Epithelial cell of esophagus (primary cell): Measurements from ENCODE around the gene SORCS2.
A peak's percentile ranks its signal among the peaks of the same experiment; 100 is the strongest.

Source experiments
- DNase-seq: peaks from one replicate; pipeline ENCODE4 v3.0.0; 2010; ENCODE audit warnings: low read depth
- H3K4me3 ChIP-seq: 2 replicates; pipeline ENCODE4 v1.5.1; 2011; ENCODE audit warnings: mild to moderate bottlenecking, low read length, control low read depth
- CTCF ChIP-seq: IDR thresholded peaks from 2 replicates; pipeline ENCODE4 v1.5.1; 2011; ENCODE audit warnings: low read depth, mild to moderate bottlenecking, low read length, control low read depth, inconsistent platforms; ENCODE audit not compliant: insufficient read depth; ENCODE audit errors: missing control alignments

Gene SORCS2

GRCh38 chr4:7554905-7555304, 362.6 kb downstream of the SORCS2 start:
- TF ChIP-seq CTCF = no peak
- DNase-seq = no peak
- no peak overlapping the region for H3K4me3 ChIP-seq

- H3K4me3 ChIP-seq = no peak overlapping the region
- TF ChIP-seq CTCF = no peak
- no peak for DNase-seq
These were observed 364.2 kb downstream of the SORCS2 start for GRCh38 chr4:7556558-7556957.

- H3K4me3 ChIP-seq = no peak overlapping the region
- no peak for TF ChIP-seq CTCF
- DNase-seq = peak; percentile 2
These were observed 365.1 kb downstream of the SORCS2 start for GRCh38 chr4:7557456-7557855.

- no peak for DNase-seq
- no peak overlapping the region for H3K4me3 ChIP-seq
- TF ChIP-seq CTCF = no peak
These were observed 366.1 kb downstream of the SORCS2 start for GRCh38 chr4:7558436-7558835.

GRCh38 chr4:7559316-7559715, 367.0 kb downstream of the SORCS2 start:
- TF ChIP-seq CTCF = no peak
- no peak for DNase-seq
- H3K4me3 ChIP-seq = no peak overlapping the region

- TF ChIP-seq CTCF = no peak
- DNase-seq = no peak
- H3K4me3 ChIP-seq = no peak overlapping the region
These were observed 367.5 kb downstream of the SORCS2 start for GRCh38 chr4:7559741-7560395.

GRCh38 chr4:7561557-7561956, 369.2 kb downstream of the SORCS2 start:
- no peak overlapping the region for H3K4me3 ChIP-seq
- no peak for DNase-seq
- TF ChIP-seq CTCF = no peak
